HUES6 (cell line): Measurements from ENCODE around the gene FAM118A.
"Not testable (repeated sequence)": the region's sequence is repeated elsewhere in the genome, so short reads cannot be mapped to it uniquely, and the experiment has no call there.

Experiments used
- H3K27ac ChIP-seq: 2 replicates; pipeline ENCODE4 v1.7.0; 2013; ENCODE audit warnings: low read depth, mild to moderate bottlenecking, low read length, inconsistent platforms
- H3K27me3 ChIP-seq: 2 replicates; pipeline ENCODE4 v1.6.1; 2013; ENCODE audit warnings: low read length; ENCODE audit not compliant: control insufficient read depth, insufficient read depth
- H3K36me3 ChIP-seq: 2 replicates; pipeline ENCODE4 v1.6.1; 2013; ENCODE audit warnings: low read length; ENCODE audit not compliant: control insufficient read depth, insufficient read depth
- H3K4me1 ChIP-seq: 2 replicates; pipeline ENCODE4 v1.6.1; 2013; ENCODE audit warnings: low read length; ENCODE audit not compliant: control insufficient read depth, insufficient read depth
- H3K4me3 ChIP-seq: 2 replicates; pipeline ENCODE4 v1.5.1; 2013; ENCODE audit warnings: low read depth, low read length
- H3K9ac ChIP-seq: one replicate; pipeline ENCODE4 v1.6.1; 2013; ENCODE audit warnings: mild to moderate bottlenecking, low read length
- H3K9me3 ChIP-seq: 2 replicates; pipeline ENCODE4 v1.6.1; 2013; ENCODE audit warnings: low read depth, low read length; ENCODE audit not compliant: control insufficient read depth, insufficient read depth

FAM118A gene

GRCh38 chr22:45321827-45322226, 12.1 kb downstream of the FAM118A start:
- H3K4me1 ChIP-seq, result peaks cover 28% of the 10 kb centered on the region
- H3K9me3 ChIP-seq, result no peaks in the 10 kb centered on the region
- no peak overlapping the region for H3K9ac ChIP-seq
- H3K4me3 ChIP-seq, result no peak overlapping the region
- H3K27ac ChIP-seq, result no peak overlapping the region
- H3K27me3 ChIP-seq, result no peaks in the 10 kb centered on the region
- peaks cover 33% of the 10 kb centered on the region for H3K36me3 ChIP-seq

- peaks cover 43% of the 10 kb centered on the region for H3K36me3 ChIP-seq
- H3K4me1 ChIP-seq, result peaks cover 21% of the 10 kb centered on the region
- no peak overlapping the region for H3K9ac ChIP-seq
Observed at GRCh38 chr22:45322873-45323525, 13.3 kb downstream of the FAM118A start.

GRCh38 chr22:45323695-45324094, 14.0 kb downstream of the FAM118A start:
- Histone ChIP-seq H3K9me3 (no peaks in the 10 kb centered on the region), H3K36me3 (peaks cover 46% of the 10 kb centered on the region), H3K9ac (no peak overlapping the region)

More at GRCh38 chr22:45322873-45323525, 13.3 kb downstream of the FAM118A start:
- H3K4me3 ChIP-seq, result no peak overlapping the region
- H3K27me3 ChIP-seq, result no peaks in the 10 kb centered on the region
- no peaks in the 10 kb centered on the region for H3K9me3 ChIP-seq
- H3K27ac ChIP-seq, result no peak overlapping the region

GRCh38 chr22:45324311-45324711, 14.6 kb downstream of the FAM118A start:
- H3K27ac ChIP-seq, result no peak overlapping the region
- no peak overlapping the region for H3K4me3 ChIP-seq
- H3K9me3 ChIP-seq, result no peaks in the 10 kb centered on the region
- peaks cover 7% of the 10 kb centered on the region for H3K4me1 ChIP-seq
- H3K27me3 ChIP-seq, result no peaks in the 10 kb centered on the region
- no peak overlapping the region for H3K9ac ChIP-seq
- H3K36me3 ChIP-seq, result peaks cover 48% of the 10 kb centered on the region

More at GRCh38 chr22:45323695-45324094, 14.0 kb downstream of the FAM118A start:
- Histone ChIP-seq H3K4me3 (no peak overlapping the region), H3K27me3 (no peaks in the 10 kb centered on the region), H3K4me1 (peaks cover 14% of the 10 kb centered on the region), H3K27ac (no peak overlapping the region)

DNA sequence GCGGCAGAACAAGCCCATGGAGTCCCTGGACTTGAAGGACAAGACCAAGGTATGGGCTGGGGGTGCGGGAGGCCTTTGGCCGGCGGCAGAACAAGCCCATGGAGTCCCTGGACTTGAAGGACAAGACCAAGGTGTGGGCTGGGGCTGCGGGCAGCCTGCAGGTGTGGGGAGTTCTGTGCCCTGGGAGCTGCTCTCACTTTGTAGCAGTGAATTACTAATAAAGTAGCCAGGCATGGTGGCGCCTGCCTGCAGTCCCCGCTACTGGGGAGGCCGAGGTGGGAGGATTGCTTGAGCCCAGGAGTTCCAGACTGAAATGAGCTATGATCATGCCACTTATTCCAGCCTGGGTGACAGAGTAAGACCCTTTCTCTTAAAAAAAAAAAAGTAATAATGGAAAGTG, 18.5 kb downstream of the FAM118A start:
- not testable (repeated sequence) for H3K9me3 ChIP-seq, H3K9ac ChIP-seq, H3K27ac ChIP-seq, H3K4me3 ChIP-seq, H3K27me3 ChIP-seq, H3K4me1 ChIP-seq
- peaks cover 69% of the 10 kb centered on the region for H3K36me3 ChIP-seq

DNA sequence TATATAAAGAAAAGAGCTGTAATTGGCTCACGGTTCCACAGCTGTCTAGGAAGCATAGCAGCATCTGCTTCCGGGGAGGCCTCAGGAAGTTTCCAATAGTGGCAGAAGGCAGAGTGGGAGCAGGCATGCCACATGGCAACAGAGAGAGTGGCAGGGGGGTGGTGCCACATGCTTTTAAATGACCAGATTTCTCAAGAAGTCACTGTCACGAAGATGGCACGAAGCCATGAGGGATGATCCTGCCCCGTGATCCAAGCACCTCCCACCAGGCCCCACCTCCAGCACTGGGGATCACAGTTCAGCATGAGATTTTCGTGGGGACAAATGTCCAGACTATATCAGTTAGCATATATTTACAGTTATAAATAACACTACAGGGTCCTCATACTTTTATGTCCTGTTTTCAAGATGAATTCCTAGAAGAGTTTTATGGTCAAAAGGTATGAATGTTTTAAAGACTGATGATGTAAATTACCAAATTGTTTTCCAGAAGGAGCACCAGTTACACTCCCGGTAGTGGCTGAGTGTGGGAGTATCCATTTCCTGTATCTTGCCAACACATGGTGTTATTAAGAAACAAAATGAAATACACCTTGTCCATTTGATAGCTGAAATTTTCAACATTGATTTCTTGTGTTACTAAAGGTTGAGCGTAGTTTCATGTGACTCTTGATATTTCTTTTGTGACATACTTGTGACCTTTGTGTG, 19.2 kb downstream of the FAM118A start:
- Histone ChIP-seq H3K9ac (no peak overlapping the region), H3K4me1 (no peaks in the 10 kb centered on the region), H3K4me3 (no peak overlapping the region), H3K27ac (no peak overlapping the region), H3K27me3 (no peaks in the 10 kb centered on the region), H3K9me3 (no peaks in the 10 kb centered on the region), H3K36me3 (peaks cover 62% of the 10 kb centered on the region)

DNA sequence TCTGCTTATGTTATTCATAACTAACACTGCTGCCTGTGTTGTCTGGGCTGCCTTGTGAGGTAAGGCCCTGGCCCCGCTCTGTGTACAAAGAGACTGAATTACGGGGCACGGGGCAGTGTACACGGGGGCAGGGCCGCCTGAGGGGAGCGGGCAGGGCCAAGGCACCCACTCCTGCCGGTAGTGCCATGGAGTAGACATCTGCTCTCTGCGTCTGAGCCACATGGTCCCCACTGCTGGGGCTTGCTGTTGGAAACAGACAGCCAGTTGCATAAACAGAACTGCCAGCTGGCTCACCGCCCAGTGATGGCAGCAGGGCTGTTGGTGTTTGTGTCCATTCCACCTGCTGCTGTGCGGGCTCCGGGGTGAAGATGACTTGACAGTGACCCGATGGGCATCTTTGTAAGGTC, 19.8 kb downstream of the FAM118A start:
- Histone ChIP-seq H3K36me3 (peaks cover 59% of the 10 kb centered on the region), H3K4me1 (no peaks in the 10 kb centered on the region), H3K27me3 (no peaks in the 10 kb centered on the region), H3K27ac (no peak overlapping the region), H3K4me3 (no peak overlapping the region), H3K9ac (no peak overlapping the region), H3K9me3 (no peaks in the 10 kb centered on the region)

- H3K36me3 ChIP-seq, result peaks cover 57% of the 10 kb centered on the region
- no peak overlapping the region for H3K9ac ChIP-seq
Observed at GRCh38 chr22:45330548-45330947, 20.8 kb downstream of the FAM118A start.

DNA sequence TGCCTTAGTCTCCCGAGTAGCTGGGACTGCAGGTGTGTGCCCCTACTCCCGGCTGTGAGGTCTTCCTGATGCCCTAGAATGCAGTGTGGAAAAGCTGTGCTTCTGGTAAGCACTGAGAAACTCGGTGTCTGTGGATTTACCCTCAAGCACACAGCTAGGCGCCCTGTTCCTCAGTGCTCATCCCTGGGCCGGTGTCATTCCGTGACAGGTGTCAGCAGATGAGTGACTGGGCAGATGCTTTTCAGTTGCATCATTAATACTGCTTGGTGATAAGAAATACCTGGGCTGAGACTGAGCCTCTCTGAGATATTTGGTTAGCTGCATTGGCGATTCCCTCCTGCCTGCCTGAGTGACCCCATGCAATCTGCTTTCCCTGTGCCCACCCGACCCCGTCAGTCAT, 21.8 kb downstream of the FAM118A start:
- H3K36me3 ChIP-seq, result peaks cover 63% of the 10 kb centered on the region
- no peaks in the 10 kb centered on the region for H3K27me3 ChIP-seq
- H3K4me1 ChIP-seq, result no peaks in the 10 kb centered on the region
- H3K4me3 ChIP-seq, result no peak overlapping the region
- H3K27ac ChIP-seq, result no peak overlapping the region
- no peak overlapping the region for H3K9ac ChIP-seq
- H3K9me3 ChIP-seq, result no peaks in the 10 kb centered on the region

More at GRCh38 chr22:45330548-45330947, 20.8 kb downstream of the FAM118A start:
- no peaks in the 10 kb centered on the region for H3K27me3 ChIP-seq
- no peak overlapping the region for H3K27ac ChIP-seq
- no peaks in the 10 kb centered on the region for H3K4me1 ChIP-seq
- no peaks in the 10 kb centered on the region for H3K9me3 ChIP-seq
- no peak overlapping the region for H3K4me3 ChIP-seq

DNA sequence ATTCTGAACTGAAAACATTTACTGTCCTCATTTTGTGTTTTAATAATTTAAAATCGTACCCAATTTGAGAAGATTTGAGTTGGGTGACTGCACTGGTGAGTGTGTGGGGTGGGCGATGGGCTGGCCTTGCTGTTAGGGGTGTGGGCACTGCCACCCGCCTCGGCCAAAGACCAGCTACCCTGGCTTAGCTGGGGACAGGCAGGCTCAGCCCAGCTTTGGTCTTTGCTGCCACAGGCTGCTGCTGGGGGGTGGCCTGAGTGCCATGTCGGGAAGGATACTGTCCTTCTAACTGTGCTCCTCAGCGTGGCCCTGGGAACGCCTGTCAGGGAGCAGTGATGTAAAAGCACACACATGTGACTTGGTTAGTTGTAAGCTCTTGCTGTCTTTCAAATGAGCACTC, 22.3 kb downstream of the FAM118A start:
- Histone ChIP-seq H3K9ac (no peak overlapping the region), H3K9me3 (no peaks in the 10 kb centered on the region), H3K4me3 (no peak overlapping the region), H3K36me3 (peaks cover 65% of the 10 kb centered on the region), H3K27me3 (no peaks in the 10 kb centered on the region), H3K4me1 (no peaks in the 10 kb centered on the region), H3K27ac (no peak overlapping the region)

DNA sequence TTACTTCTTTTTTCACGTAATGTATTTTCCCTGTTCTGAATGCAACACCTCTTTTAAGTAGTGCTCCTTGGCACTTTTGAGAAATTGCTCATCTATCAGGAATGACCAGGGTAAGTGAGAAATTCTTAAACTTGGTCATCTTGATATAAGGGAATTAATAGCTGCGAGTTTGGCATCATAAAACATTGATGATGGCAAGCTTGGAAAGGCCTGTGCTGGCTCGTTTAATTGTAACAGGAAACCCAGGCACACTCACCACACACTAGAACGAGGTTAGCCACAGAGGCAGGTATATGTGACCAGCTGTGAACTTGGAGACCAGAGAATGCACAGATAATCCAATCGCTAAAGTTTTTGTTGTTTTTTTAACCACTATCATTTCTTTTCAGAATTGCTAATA, 24.3 kb downstream of the FAM118A start:
- H3K4me1 ChIP-seq, result no peaks in the 10 kb centered on the region
- H3K9me3 ChIP-seq, result no peaks in the 10 kb centered on the region
- H3K27me3 ChIP-seq, result no peaks in the 10 kb centered on the region
- no peak overlapping the region for H3K27ac ChIP-seq
- peaks cover 61% of the 10 kb centered on the region for H3K36me3 ChIP-seq
- H3K9ac ChIP-seq, result no peak overlapping the region
- no peak overlapping the region for H3K4me3 ChIP-seq
